HepG2 (cell line): ENCODE data around the gene WDR54. TPM values are rescaled to one million over a fixed set of nuclear protein-coding genes. Genes with fewer than 3 reads are reported as not detected.

Experiments used
- CEBPZ ChIP-seq: IDR thresholded peaks from 2 replicates; pipeline ENCODE4 v1.6.1; 2012; ENCODE audit warnings: low read length, improper control_type of control experiment
- ESRRA ChIP-seq: sonication (generic); formaldehyde crosslinking; IDR thresholded peaks from 2 replicates; pipeline ENCODE4 v1.5.1; 2020; ENCODE audit warnings: mild to moderate bottlenecking, low read depth, missing genetic modification reagents
- IRF2 ChIP-seq: IDR thresholded peaks from 2 replicates; pipeline ENCODE4 v1.6.1; 2018; ENCODE audit warnings: missing genetic modification reagents, missing compliant biosample characterization
- JUNB ChIP-seq: sonication (generic); formaldehyde crosslinking; IDR thresholded peaks from 2 replicates; pipeline ENCODE4 v1.8.0; 2022; ENCODE audit warnings: missing genetic modification reagents, mild to moderate bottlenecking, borderline replicate concordance
- KAT8 ChIP-seq: IDR thresholded peaks from 2 replicates; pipeline ENCODE4 v1.6.1; 2016; ENCODE audit warnings: missing genetic modification reagents, missing compliant biosample characterization
- PRPF4 ChIP-seq: fragments of 200-400 bp; formaldehyde crosslinking; IDR thresholded peaks from 2 replicates; pipeline ENCODE4 v1.6.1; 2016; ENCODE audit warnings: low read length, low read depth; ENCODE audit not compliant: poor library complexity, severe bottlenecking
- SKIL ChIP-seq: sonication (generic); formaldehyde crosslinking; IDR thresholded peaks from 2 replicates; pipeline ENCODE4 v1.8.0; 2022; ENCODE audit warnings: missing genetic modification reagents, mild to moderate bottlenecking, moderate library complexity, borderline replicate concordance
- SYNCRIP ChIP-seq: fragments of 200-400 bp; formaldehyde crosslinking; IDR thresholded peaks from 2 replicates; pipeline ENCODE4 v1.6.1; 2018; ENCODE audit warnings: mild to moderate bottlenecking, low read depth, low read length; ENCODE audit not compliant: insufficient read depth
- ZBTB25 ChIP-seq: IDR thresholded peaks from 2 replicates; pipeline ENCODE4 v1.6.1; 2018; ENCODE audit warnings: missing genetic modification reagents
- ZFX ChIP-seq: sonication (generic); formaldehyde crosslinking; IDR thresholded peaks from 2 replicates; pipeline ENCODE4 v1.4.0; 2020; ENCODE audit warnings: mild to moderate bottlenecking, low read depth, missing genetic modification reagents, moderate library complexity
- ZFY ChIP-seq: sonication (generic); formaldehyde crosslinking; IDR thresholded peaks from 2 replicates; pipeline ENCODE4 v1.4.0; 2020; ENCODE audit warnings: missing genetic modification reagents
- ZMAT3 ChIP-seq: sonication (generic); formaldehyde crosslinking; conservative IDR thresholded peaks from 2 replicates; pipeline ENCODE4 v1.7.0; 2021; ENCODE audit warnings: missing genetic modification reagents
- ZNF121 ChIP-seq: sonication (generic); formaldehyde crosslinking; IDR thresholded peaks from 2 replicates; pipeline ENCODE4 v1.5.0; 2020; ENCODE audit warnings: mild to moderate bottlenecking, missing genetic modification reagents
- ZNF251 ChIP-seq: sonication (generic); formaldehyde crosslinking; IDR thresholded peaks from 2 replicates; pipeline ENCODE4 v1.9.0; 2021; ENCODE audit warnings: mild to moderate bottlenecking, missing genetic modification reagents
- ZNF264 ChIP-seq: sonication (generic); formaldehyde crosslinking; IDR thresholded peaks from 2 replicates; pipeline ENCODE4 v1.4.0; 2020; ENCODE audit warnings: missing genetic modification reagents
- ZNF510 ChIP-seq: sonication (generic); formaldehyde crosslinking; IDR thresholded peaks from 2 replicates; pipeline ENCODE4 v1.4.0; 2020; ENCODE audit warnings: low read depth, mild to moderate bottlenecking, missing genetic modification reagents
- ZNF704 ChIP-seq: sonication (generic); formaldehyde crosslinking; IDR thresholded peaks from 2 replicates; pipeline ENCODE4 v1.8.1; 2023; ENCODE audit warnings: mild to moderate bottlenecking, inconsistent platforms, moderate library complexity, missing genetic modification reagents, borderline replicate concordance
- ZNF816 ChIP-seq: sonication (generic); formaldehyde crosslinking; IDR thresholded peaks from 2 replicates; pipeline ENCODE4 v1.8.0; 2022; ENCODE audit warnings: missing genetic modification reagents, mild to moderate bottlenecking, borderline replicate concordance
- polyA plus RNA-seq, 8 experiments: library from polyadenylated mRNA; depleted of rRNA in 3 of 8; stranded (reverse) in 7 of 8; unstranded in 1 of 8; fragments of >200 nt; fragmentation: Illumina TruSeq in 4 of 8; extraction: Trizol in 4 of 8; gene quantifications; 2 replicates each; pipeline versions ENCODE4 v1.2.1 to v1.2.3, GENCODE V29; 2011 to 2016; ENCODE audit warnings: low read depth in 4 of 8, missing spikeins in 1 of 8, mixed read lengths in 1 of 8; ENCODE audit not compliant: insufficient read depth in 1 of 8
- total RNA-seq, 5 experiments: library from RNA; depleted of rRNA; stranded (reverse); fragments of >200 nt; fragmentation: Illumina TruSeq; extraction: Trizol; gene quantifications; 2 replicates each; pipeline ENCODE4 v1.2.3, GENCODE V29; 2016; ENCODE audit warnings: low read depth in 1 of 5

Gene WDR54
- total and polyA plus RNA-seq, 2 of the 13 experiments (the other 11 are each of a cell fraction or from before 2014, with no cell fraction given): 2.0 to 17.3 TPM

GRCh38 chr2:74441690-74442482, 20.4 kb downstream of the WDR54 start, which contains the start of gene RTKN (continued):
- TF ChIP-seq CEBPZ: no peak
- peak; percentile 69 for TF ChIP-seq ZNF121 (CRISPR knock-in tag)
- TF ChIP-seq SKIL (CRISPR knock-in tag): no peak
- TF ChIP-seq ZNF251 (CRISPR knock-in tag): no peak
- TF ChIP-seq IRF2 (CRISPR knock-in tag): no peak; the same call in 1 of the 2 replicates
- TF ChIP-seq ZBTB25 (CRISPR knock-in tag): no peak
- TF ChIP-seq ZNF816: peak; percentile 75
- peak; percentile 55; the same call in 1 of the 2 replicates for TF ChIP-seq ESRRA (CRISPR knock-in tag)
- no peak; the same call in 1 of the 2 replicates for TF ChIP-seq ZNF510 (CRISPR knock-in tag)
- peak; percentile 84 for TF ChIP-seq ZFY (CRISPR knock-in tag)
- TF ChIP-seq ZMAT3 (CRISPR knock-in tag): no peak; the same call in 1 of the 2 replicates
- TF ChIP-seq KAT8: peak; percentile 49
- no peak; the same call in 1 of the 2 replicates for TF ChIP-seq ZNF704 (CRISPR knock-in tag)
- TF ChIP-seq JUNB (CRISPR knock-in tag): no peak
- no peak; the same call in 1 of the 2 replicates for TF ChIP-seq ZNF264 (CRISPR knock-in tag)
- no peak for TF ChIP-seq PRPF4
- TF ChIP-seq ZFX (CRISPR knock-in tag): peak; percentile 91
- TF ChIP-seq SYNCRIP: no peak
